ENCODE data around the gene CLSTN2.

Gene CLSTN2

GRCh38 chr3:140433431-140433830 lies 498.4 kb downstream of the CLSTN2 start:
- DNase-seq, result no peak

- DNase-seq, result no peak
Observed at GRCh38 chr3:140434261-140434905, 499.4 kb downstream of the CLSTN2 start.

- DNase-seq, result no peak
Observed at GRCh38 chr3:140436421-140436820, 501.4 kb downstream of the CLSTN2 start.

GRCh38 chr3:140438736-140439470 lies 503.9 kb downstream of the CLSTN2 start:
- no peak for DNase-seq

- DNase-seq, result no peak
Observed at GRCh38 chr3:140439527-140439926, 504.5 kb downstream of the CLSTN2 start.

- no peak for DNase-seq
Observed at GRCh38 chr3:140440446-140440845, 505.5 kb downstream of the CLSTN2 start.

- DNase-seq, result no peak
Observed at GRCh38 chr3:140441006-140441405, 506.0 kb downstream of the CLSTN2 start.

- no peak for DNase-seq
Observed at GRCh38 chr3:140442621-140443020, 507.6 kb downstream of the CLSTN2 start.

GRCh38 chr3:140443073-140443472 lies 508.1 kb downstream of the CLSTN2 start:
- DNase-seq, result no peak

- DNase-seq, result no peak
Observed at GRCh38 chr3:140443806-140444205, 508.8 kb downstream of the CLSTN2 start.

- DNase-seq, result no peak
Observed at GRCh38 chr3:140446734-140447133, 511.7 kb downstream of the CLSTN2 start.

- no peak for DNase-seq
Observed at GRCh38 chr3:140447136-140447535, 512.2 kb downstream of the CLSTN2 start.

GRCh38 chr3:140448001-140448400 lies 513.0 kb downstream of the CLSTN2 start:
- DNase-seq, result no peak

- DNase-seq, result no peak
Observed at GRCh38 chr3:140449413-140450256, 514.6 kb downstream of the CLSTN2 start.

- no peak for DNase-seq
Observed at GRCh38 chr3:140453750-140454149, 518.8 kb downstream of the CLSTN2 start.

- DNase-seq, result no peak
Observed at GRCh38 chr3:140455521-140456214, 520.7 kb downstream of the CLSTN2 start.

GRCh38 chr3:140456974-140457373 lies 522.0 kb downstream of the CLSTN2 start:
- no peak for DNase-seq

GRCh38 chr3:140459462-140459861 lies 524.5 kb downstream of the CLSTN2 start:
- no peak for DNase-seq

- no peak for DNase-seq
Observed at GRCh38 chr3:140461250-140461649, 526.3 kb downstream of the CLSTN2 start.

GRCh38 chr3:140463355-140463754 lies 528.4 kb downstream of the CLSTN2 start:
- DNase-seq, result no peak

- no peak for DNase-seq
Observed at GRCh38 chr3:140465988-140466387, 531.0 kb downstream of the CLSTN2 start.

- DNase-seq, result no peak
Observed at GRCh38 chr3:140466535-140466934, 531.5 kb downstream of the CLSTN2 start.

- DNase-seq, result no peak
Observed at GRCh38 chr3:140467104-140467577, 532.2 kb downstream of the CLSTN2 start.
